A549 (cell line): ENCODE data around the gene SLIT3. TPM values are rescaled to one million over a fixed set of nuclear protein-coding genes. Genes with fewer than 3 reads are reported as not detected.

ENCODE experiments used
- ATAC-seq, 2 experiments: fragments of 200-7000 bp in 1 of 2; fragments of >200 bp in 1 of 2; cut with Nextera tagmentation in 1 of 2; cut with Tn5 transposase in 1 of 2; 3 replicates each; pipeline versions ENCODE4 v1.8.0 to v1.9.1; 2018 to 2020; ENCODE audit warnings: mild to moderate bottlenecking in 1 of 2, moderate library complexity in 1 of 2
- CTCF ChIA-PET: fragments of 300-600 bp; sonication (Branson Sonifier 250); formaldehyde crosslinking; extraction: SDS; loops from one replicate; lab custom pipeline; 2021; ENCODE audit warnings: antibody characterized with exemption, inconsistent platforms; lab: Yijun Ruan, JAX
- POLR2A ChIA-PET: fragments of 350-600 bp; formaldehyde crosslinking; extraction: SDS; loops from one replicate; lab custom pipeline; 2021; ENCODE audit warnings: antibody characterized with exemption, inconsistent platforms; lab: Yijun Ruan, JAX
- DNase-seq, 2 experiments: peaks; one replicate each; pipeline versions ENCODE4 v3.0.0 to v3.0.0-alpha.2; 2011 to 2016; ENCODE audit warnings: low read depth in 1 of 2, low spot score in 1 of 2
- FAIRE-seq: peaks from 2 replicates; lab custom pipeline; 2011; peaks lifted over from hg19 to GRCh38; lab: Jason Lieb, UNC
- H3K27ac ChIP-seq, 2 experiments: fragments of >200 bp; sonication (Bioruptor Twin); formaldehyde crosslinking; 3 replicates each; pipeline ENCODE4 v1.5.1; 2016 to 2017
- H3K4me1 ChIP-seq: fragments of >200 bp; sonication (Bioruptor Twin); formaldehyde crosslinking; 3 replicates; pipeline ENCODE4 v1.6.1; 2016
- H3K4me2 ChIP-seq: fragments of >200 bp; sonication (Bioruptor Twin); formaldehyde crosslinking; 3 replicates; pipeline ENCODE4 v1.6.1; 2016
- H3K4me3 ChIP-seq: fragments of >200 bp; sonication (Bioruptor Twin); formaldehyde crosslinking; 3 replicates; pipeline ENCODE4 v1.5.1; 2016
- H3K9me3 ChIP-seq: fragments of >200 bp; sonication (Bioruptor Twin); formaldehyde crosslinking; 3 replicates; pipeline ENCODE4 v1.6.1; 2016
- CBX8 ChIP-seq: fragments of 200-600 bp; sonication (generic); IDR thresholded peaks from 2 replicates; pipeline ENCODE4 v1.6.1; 2016
- CHD2 ChIP-seq: fragments of 150-350 bp; IDR thresholded peaks from 2 replicates; pipeline ENCODE4 v1.6.1; 2014; ENCODE audit warnings: low read length; ENCODE audit not compliant: partially characterized antibody
- EP300 ChIP-seq, 2 experiments: fragments of >200 bp; sonication (Bioruptor Twin); formaldehyde crosslinking; IDR thresholded peaks; 2 replicates in 1 of 2; 3 replicates in 1 of 2; pipeline ENCODE4 v1.6.1; 2016 to 2017
- ESRRA ChIP-seq: fragments of 150-350 bp; IDR thresholded peaks from 2 replicates; pipeline ENCODE4 v1.6.1; 2014; ENCODE audit warnings: mild to moderate bottlenecking, low read length, borderline replicate concordance
- FOSB ChIP-seq: fragments of 250-450 bp; sonication (Bioruptor Pico); IDR thresholded peaks from 2 replicates; pipeline ENCODE4 v1.5.0; 2020; ENCODE audit warnings: mild to moderate bottlenecking, moderate library complexity
- GATA3 ChIP-seq: IDR thresholded peaks from 2 replicates; pipeline ENCODE4 v1.6.1; 2012; ENCODE audit warnings: borderline replicate concordance
- HEYL ChIP-seq: fragments of 250-450 bp; sonication (Bioruptor Pico); IDR thresholded peaks from 2 replicates; pipeline ENCODE4 v1.8.0; 2021; ENCODE audit warnings: mild to moderate bottlenecking, moderate library complexity
- HOXB5 ChIP-seq: fragments of 250-450 bp; sonication (Bioruptor Pico); IDR thresholded peaks from 2 replicates; pipeline ENCODE4 v1.5.0; 2020; ENCODE audit warnings: mild to moderate bottlenecking, moderate library complexity
- MAFK ChIP-seq: fragments of 450-650 bp; IDR thresholded peaks from 2 replicates; pipeline ENCODE4 v1.6.1; 2014; ENCODE audit not compliant: partially characterized antibody
- MAX ChIP-seq: IDR thresholded peaks from 2 replicates; pipeline ENCODE4 v1.6.1; 2012
- NPAS2 ChIP-seq: fragments of 250-450 bp; sonication (Bioruptor Pico); IDR thresholded peaks from 2 replicates; pipeline ENCODE4 v1.8.0; 2022; ENCODE audit warnings: mild to moderate bottlenecking, moderate library complexity, borderline replicate concordance
- NR3C1 ChIP-seq: fragments of >200 bp; sonication (Bioruptor Twin); formaldehyde crosslinking; IDR thresholded peaks from 3 replicates; pipeline ENCODE4 v1.6.1; 2017
- PHF8 ChIP-seq: fragments of 200-600 bp; sonication (generic); IDR thresholded peaks from 2 replicates; pipeline ENCODE4 v1.6.1; 2016; ENCODE audit warnings: low read depth, mild to moderate bottlenecking, antibody characterized with exemption, moderate library complexity, borderline replicate concordance
- POLR2AphosphoS2 ChIP-seq: conservative IDR thresholded peaks from 2 replicates; pipeline ENCODE4 v1.6.1; 2012; ENCODE audit warnings: low read length, improper control_type of control experiment, inconsistent platforms
- RARB ChIP-seq: fragments of 250-450 bp; sonication (Bioruptor Pico); IDR thresholded peaks from 2 replicates; pipeline ENCODE4 v1.8.0; 2021; ENCODE audit warnings: mild to moderate bottlenecking, moderate library complexity
- RNF2 ChIP-seq: fragments of 200-600 bp; sonication (generic); IDR thresholded peaks from 2 replicates; pipeline ENCODE4 v1.6.1; 2016; ENCODE audit warnings: low read depth, mild to moderate bottlenecking, antibody characterized with exemption, moderate library complexity, borderline replicate concordance
- SMC3 ChIP-seq: fragments of >200 bp; sonication (Bioruptor Twin); formaldehyde crosslinking; IDR thresholded peaks from 3 replicates; pipeline ENCODE4 v1.6.1; 2018; ENCODE audit warnings: inconsistent platforms
- SREBF2 ChIP-seq: fragments of 450-650 bp; IDR thresholded peaks from 2 replicates; pipeline ENCODE4 v1.6.1; 2014; ENCODE audit warnings: mild to moderate bottlenecking, moderate library complexity
- ZFP36 ChIP-seq: fragments of 450-650 bp; IDR thresholded peaks from 2 replicates; pipeline ENCODE4 v1.6.1; 2014; ENCODE audit warnings: borderline replicate concordance; ENCODE audit not compliant: partially characterized antibody
- WGBS: methylation state at CpG from one replicate; pipeline ENCODE4 v1.1.6; 2017; ENCODE audit errors: missing lambda C conversion rate; 5-methylcytosine and 5-hydroxymethylcytosine counted together
- polyA plus RNA-seq, 4 experiments: library from polyadenylated mRNA; depleted of rRNA in 3 of 4; stranded (reverse); fragments of >200 nt; fragmentation: RNase III in 1 of 4; extraction: RNeasy Plus Mini Kit Qiagen cat#74134 plus additional on column Dnase treatment in 1 of 4; gene quantifications; 2 replicates in 3 of 4; 3 replicates in 1 of 4; pipeline ENCODE4 v1.2.3, GENCODE V29; 2011 to 2017
- TF ChIP-seq, protein P1 (sequence below): fragments of 250-450 bp; sonication (Bioruptor Pico); IDR thresholded peaks from 2 replicates; pipeline ENCODE4 v1.5.0; 2021; ENCODE audit warnings: mild to moderate bottlenecking, moderate library complexity, borderline replicate concordance
- TF ChIP-seq, protein P2 (sequence below): IDR thresholded peaks from 2 replicates; pipeline ENCODE4 v1.6.1; 2012
- TF ChIP-seq, protein P3 (sequence below): fragments of 250-450 bp; sonication (Bioruptor Pico); IDR thresholded peaks from 2 replicates; pipeline ENCODE4 v1.5.0; 2020; ENCODE audit warnings: low read depth, mild to moderate bottlenecking, moderate library complexity

Gene SLIT3
- polyA plus RNA-seq, 2 of the 4 experiments (the other 2 are of a cell fraction): 12.7 to 22.9 TPM

DNA sequence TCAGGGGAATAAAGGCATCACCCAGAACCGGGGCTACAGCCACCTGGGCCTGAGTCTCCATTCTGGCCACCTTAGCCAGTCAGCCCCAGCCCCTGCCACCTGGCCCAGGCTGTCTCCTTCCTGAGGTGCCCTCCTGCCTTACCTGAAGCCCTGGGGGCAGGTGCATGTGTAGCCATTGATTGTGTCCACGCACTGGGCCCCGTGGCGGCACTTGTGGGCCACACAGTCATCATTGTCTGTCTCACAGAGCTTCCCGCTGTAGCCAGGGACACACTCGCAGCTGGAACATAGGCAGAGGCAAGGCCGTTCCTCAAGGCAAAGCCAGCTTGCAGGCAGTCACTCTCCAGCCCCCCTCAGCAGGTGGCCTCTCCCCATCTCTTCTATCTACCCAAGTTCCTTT, 614.1 kb downstream of the SLIT3 start:
- ATAC-seq (no peak; a peak in 1 of 6 replicates), DNase-seq (no peak), FAIRE-seq (no peak)
- Histone ChIP-seq H3K9me3 (no peaks in the 10 kb centered on the region), H3K27ac (no peak overlapping the region), H3K4me3 (no peak overlapping the region), H3K4me1 (no peaks in the 10 kb centered on the region), H3K4me2 (no peak overlapping the region)
- 89% methylated on average over 7 of the region's 7 CpGs for WGBS
- ChIA-PET CTCF (interaction anchor here (0.9 kb wide), 1 partner anchor 19 kb away, joined by 3 read pairs; no protein-coding TSS in a partner anchor), POLR2A (no interaction called here)
- TF ChIP-seq ESRRA: no peak
- TF ChIP-seq EP300 (IDR thresholded peaks at IDR 0.05): no peak
- TF ChIP-seq CBX8: no peak
- TF ChIP-seq, protein P1, sequence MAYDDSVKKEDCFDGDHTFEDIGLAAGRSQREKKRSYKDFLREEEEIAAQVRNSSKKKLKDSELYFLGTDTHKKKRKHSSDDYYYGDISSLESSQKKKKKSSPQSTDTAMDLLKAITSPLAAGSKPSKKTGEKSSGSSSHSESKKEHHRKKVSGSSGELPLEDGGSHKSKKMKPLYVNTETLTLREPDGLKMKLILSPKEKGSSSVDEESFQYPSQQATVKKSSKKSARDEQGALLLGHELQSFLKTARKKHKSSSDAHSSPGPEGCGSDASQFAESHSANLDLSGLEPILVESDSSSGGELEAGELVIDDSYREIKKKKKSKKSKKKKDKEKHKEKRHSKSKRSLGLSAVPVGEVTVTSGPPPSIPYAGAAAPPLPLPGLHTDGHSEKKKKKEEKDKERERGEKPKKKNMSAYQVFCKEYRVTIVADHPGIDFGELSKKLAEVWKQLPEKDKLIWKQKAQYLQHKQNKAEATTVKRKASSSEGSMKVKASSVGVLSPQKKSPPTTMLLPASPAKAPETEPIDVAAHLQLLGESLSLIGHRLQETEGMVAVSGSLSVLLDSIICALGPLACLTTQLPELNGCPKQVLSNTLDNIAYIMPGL (CRISPR knock-in tag): no peak
- TF ChIP-seq SREBF2: no peak
- no peak for TF ChIP-seq MAX
- TF ChIP-seq SMC3: no peak
- TF ChIP-seq, protein P2, sequence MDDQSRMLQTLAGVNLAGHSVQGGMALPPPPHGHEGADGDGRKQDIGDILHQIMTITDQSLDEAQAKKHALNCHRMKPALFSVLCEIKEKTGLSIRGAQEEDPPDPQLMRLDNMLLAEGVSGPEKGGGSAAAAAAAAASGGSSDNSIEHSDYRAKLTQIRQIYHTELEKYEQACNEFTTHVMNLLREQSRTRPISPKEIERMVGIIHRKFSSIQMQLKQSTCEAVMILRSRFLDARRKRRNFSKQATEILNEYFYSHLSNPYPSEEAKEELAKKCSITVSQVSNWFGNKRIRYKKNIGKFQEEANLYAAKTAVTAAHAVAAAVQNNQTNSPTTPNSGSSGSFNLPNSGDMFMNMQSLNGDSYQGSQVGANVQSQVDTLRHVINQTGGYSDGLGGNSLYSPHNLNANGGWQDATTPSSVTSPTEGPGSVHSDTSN: no peak
- no peak for TF ChIP-seq RARB
- no peak for TF ChIP-seq GATA3
- no peak for TF ChIP-seq NR3C1
- TF ChIP-seq MAFK: no peak
- TF ChIP-seq PHF8: no peak
- no peak for TF ChIP-seq CHD2
- TF ChIP-seq HOXB5 (CRISPR knock-in tag): no peak

- DNase-seq: no peak
- ChIA-PET CTCF (no interaction called here), POLR2A (no interaction called here)
- TF ChIP-seq, protein P1 (CRISPR knock-in tag): no peak
- TF ChIP-seq, protein P3, sequence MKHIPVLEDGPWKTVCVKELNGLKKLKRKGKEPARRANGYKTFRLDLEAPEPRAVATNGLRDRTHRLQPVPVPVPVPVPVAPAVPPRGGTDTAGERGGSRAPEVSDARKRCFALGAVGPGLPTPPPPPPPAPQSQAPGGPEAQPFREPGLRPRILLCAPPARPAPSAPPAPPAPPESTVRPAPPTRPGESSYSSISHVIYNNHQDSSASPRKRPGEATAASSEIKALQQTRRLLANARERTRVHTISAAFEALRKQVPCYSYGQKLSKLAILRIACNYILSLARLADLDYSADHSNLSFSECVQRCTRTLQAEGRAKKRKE (CRISPR knock-in tag): no peak
- TF ChIP-seq NR3C1 (no peak), ZFP36 (no peak), FOSB (CRISPR knock-in tag) (no peak), RARB (no peak), RNF2 (no peak), HEYL (CRISPR knock-in tag) (no peak), NPAS2 (CRISPR knock-in tag) (no peak), POLR2AphosphoS2 (no peak)
- no peak overlapping the region for H3K27ac ChIP-seq
- H3K9me3 ChIP-seq: no peaks in the 10 kb centered on the region
- ATAC-seq: no peak
- no peak for FAIRE-seq
- no peaks in the 10 kb centered on the region for H3K4me1 ChIP-seq
- H3K4me3 ChIP-seq: no peak overlapping the region
- no peak overlapping the region for H3K4me2 ChIP-seq
- 88% methylated on average over 9 of the region's 13 CpGs for WGBS
These were observed 615.4 kb downstream of the SLIT3 start for GRCh38 chr5:168685566-168685965.
